Thoracic aorta (tissue), 2 donors: ENCODE measurements around the gene TMEM101. TPM values are rescaled to one million over a fixed set of nuclear protein-coding genes. Genes with fewer than 3 reads are reported as not detected.
"Not testable (repeated sequence)": the region's sequence is repeated elsewhere in the genome, so short reads cannot be mapped to it uniquely, and the experiment has no call there.

ENCODE experiments used
- ATAC-seq: fragments of 150-250 bp; one replicate; pipeline ENCODE4 v1.8.0; 2017; ENCODE audit warnings: low read depth; ENCODE audit not compliant: insufficient number of reproducible peaks, low FRiP score
- DNase-seq: peaks from one replicate; pipeline ENCODE4 v3.0.0-alpha.2; 2020; ENCODE audit warnings: low spot score
- H3K27ac ChIP-seq, 2 donors: fragments of 200-600 bp; sonication (generic); 1 replicate in 1 of 2; 2 replicates in 1 of 2; pipeline ENCODE4 v1.5.1; 2016; ENCODE audit warnings: mild to moderate bottlenecking in 2 of 2, moderate library complexity in 2 of 2
- H3K27me3 ChIP-seq: fragments of 200-600 bp; sonication (generic); replicated peaks from 2 replicates; pipeline ENCODE4 v1.6.0; 2016; ENCODE audit warnings: mild to moderate bottlenecking; ENCODE audit not compliant: insufficient read depth
- H3K36me3 ChIP-seq: fragments of 200-600 bp; sonication (generic); one replicate; pipeline ENCODE4 v1.5.1; 2016
- H3K4me1 ChIP-seq, 2 donors: fragments of 200-600 bp; sonication (generic); 1 replicate in 1 of 2; 2 replicates in 1 of 2; pipeline versions ENCODE4 v1.5.1 to v1.6.0; 2016; ENCODE audit warnings: low read depth in 2 of 2, mild to moderate bottlenecking in 1 of 2; ENCODE audit not compliant: control insufficient read depth in 1 of 2
- H3K4me3 ChIP-seq: fragments of 200-600 bp; sonication (generic); 2 replicates; pipeline ENCODE4 v1.5.1; 2016; ENCODE audit warnings: mild to moderate bottlenecking
- H3K9me3 ChIP-seq: fragments of 200-600 bp; sonication (generic); 2 replicates; pipeline ENCODE4 v1.5.1; 2016
- total RNA-seq, 2 donors: library from RNA; depleted of rRNA; stranded (reverse); fragments of >200 nt; gene quantifications; one replicate each; pipeline versions ENCODE4 v1.1.0 to v1.2.3, GENCODE V29; 2016
- TF ChIP-seq, protein P1 (sequence below): fragments of 200-600 bp; sonication (generic); IDR thresholded peaks from one replicate; pipeline ENCODE4 v1.5.1; 2019; ENCODE audit warnings: antibody characterized with exemption

Gene TMEM101
- total RNA-seq, 2 donors from 2014 or later, result 21.9 to 24.4 TPM

DNA sequence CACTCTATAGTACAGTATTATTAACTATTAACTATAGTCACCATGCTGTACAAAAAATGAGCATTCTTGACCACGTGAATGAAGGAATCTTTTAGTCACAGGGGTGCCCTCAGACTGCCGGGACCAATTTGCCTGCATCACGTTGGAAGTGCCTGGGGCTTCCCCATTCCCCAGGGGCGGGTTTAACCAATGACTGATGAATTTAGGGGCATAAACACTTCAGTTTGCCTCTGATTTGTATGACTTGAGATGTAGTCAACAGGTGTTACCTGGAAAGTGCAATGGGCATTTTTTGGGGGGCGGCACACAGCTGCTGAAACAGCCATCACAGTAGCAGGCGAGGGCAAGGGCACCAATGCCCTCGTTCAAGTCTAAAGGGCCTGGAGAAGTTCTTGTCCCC lies 52.3 kb downstream of the TMEM101 start:
- Histone ChIP-seq H3K4me3 (no peak overlapping the region), H3K36me3 (no peaks in the 10 kb centered on the region), H3K9me3 (no peaks in the 10 kb centered on the region), H3K27me3 (no peaks in the 10 kb centered on the region), H3K27ac (no peak overlapping the region), H3K4me1 (no peaks in the 10 kb centered on the region)
- ATAC-seq, result no peak
- DNase-seq, result no peak
- TF ChIP-seq, protein P1, sequence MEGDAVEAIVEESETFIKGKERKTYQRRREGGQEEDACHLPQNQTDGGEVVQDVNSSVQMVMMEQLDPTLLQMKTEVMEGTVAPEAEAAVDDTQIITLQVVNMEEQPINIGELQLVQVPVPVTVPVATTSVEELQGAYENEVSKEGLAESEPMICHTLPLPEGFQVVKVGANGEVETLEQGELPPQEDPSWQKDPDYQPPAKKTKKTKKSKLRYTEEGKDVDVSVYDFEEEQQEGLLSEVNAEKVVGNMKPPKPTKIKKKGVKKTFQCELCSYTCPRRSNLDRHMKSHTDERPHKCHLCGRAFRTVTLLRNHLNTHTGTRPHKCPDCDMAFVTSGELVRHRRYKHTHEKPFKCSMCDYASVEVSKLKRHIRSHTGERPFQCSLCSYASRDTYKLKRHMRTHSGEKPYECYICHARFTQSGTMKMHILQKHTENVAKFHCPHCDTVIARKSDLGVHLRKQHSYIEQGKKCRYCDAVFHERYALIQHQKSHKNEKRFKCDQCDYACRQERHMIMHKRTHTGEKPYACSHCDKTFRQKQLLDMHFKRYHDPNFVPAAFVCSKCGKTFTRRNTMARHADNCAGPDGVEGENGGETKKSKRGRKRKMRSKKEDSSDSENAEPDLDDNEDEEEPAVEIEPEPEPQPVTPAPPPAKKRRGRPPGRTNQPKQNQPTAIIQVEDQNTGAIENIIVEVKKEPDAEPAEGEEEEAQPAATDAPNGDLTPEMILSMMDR, result no peak

DNA sequence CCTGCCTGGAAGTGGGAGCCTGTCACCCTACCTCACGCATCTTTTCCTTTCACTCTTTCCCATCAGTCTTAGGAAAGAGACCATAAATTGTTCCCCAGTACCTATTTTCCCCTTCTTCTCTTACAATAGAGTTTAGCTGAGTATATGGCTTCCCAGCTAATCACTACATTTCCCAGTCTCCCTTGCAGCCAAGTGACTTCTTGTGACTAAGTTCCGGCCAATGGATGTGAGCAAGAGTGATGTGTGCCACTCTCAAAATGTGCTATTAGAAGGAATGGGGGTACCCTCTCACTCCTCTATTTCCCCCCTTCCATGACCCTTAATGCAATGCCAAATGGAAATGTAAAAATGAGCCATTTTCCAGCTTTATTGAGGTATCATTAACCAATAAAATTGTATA lies 52.8 kb downstream of the TMEM101 start:
- Histone ChIP-seq H3K4me1 (no peaks in the 10 kb centered on the region), H3K36me3 (no peaks in the 10 kb centered on the region), H3K27me3 (no peaks in the 10 kb centered on the region), H3K27ac (no peak overlapping the region), H3K9me3 (no peaks in the 10 kb centered on the region), H3K4me3 (no peak overlapping the region)
- TF ChIP-seq, protein P1, result no peak
- ATAC-seq, result no peak
- DNase-seq, result no peak

DNA sequence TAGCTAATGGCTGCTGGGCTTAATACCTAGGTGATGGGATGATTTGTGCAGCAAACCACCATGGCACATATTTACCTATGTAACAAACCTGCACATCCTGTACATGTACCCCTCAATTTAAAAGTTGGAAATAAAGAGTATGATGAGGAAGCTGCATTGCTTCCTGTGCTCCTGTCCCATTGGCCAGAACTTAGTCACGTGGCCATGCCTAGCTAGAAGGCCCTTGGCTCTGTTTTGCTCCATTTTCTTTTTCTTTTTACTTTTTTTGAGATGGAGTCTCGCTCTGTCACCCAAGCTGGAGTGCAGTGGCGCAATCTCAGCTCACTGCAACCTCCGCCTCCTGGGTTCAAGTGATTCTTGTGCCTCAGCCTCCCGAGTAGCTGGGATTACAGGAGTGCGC lies 53.5 kb downstream of the TMEM101 start:
- H3K36me3 ChIP-seq, H3K4me3 ChIP-seq, ATAC-seq, DNase-seq, H3K27me3 ChIP-seq, H3K9me3 ChIP-seq, H3K27ac ChIP-seq, H3K4me1 ChIP-seq: not testable (repeated sequence)

Other genes with a start within 250 kb of the TMEM101 start
- gene DUSP3, start 236.0 kb downstream of the TMEM101 start, total RNA-seq, result 100 to 1,000 TPM; 130 to 137 TPM
- gene CFAP97D1, start 234.5 kb downstream of the TMEM101 start, total RNA-seq, result not detected
- 10 to 100 TPM; 32.8 to 73.8 TPM for gene MPP3, start 181.8 kb downstream of the TMEM101 start, total RNA-seq
- gene CD300LG, start 167.8 kb downstream of the TMEM101 start, total RNA-seq, result 1 to 10 TPM in 1 of 2 donors, under 1 TPM in 1; 0.35 to 3.2 TPM
- gene MPP2, start 107.4 kb downstream of the TMEM101 start, total RNA-seq, result 10 to 100 TPM; 10.7 to 15.0 TPM
- not detected for gene PPY, start 72.5 kb downstream of the TMEM101 start, total RNA-seq
- gene PYY, start 61.0 kb downstream of the TMEM101 start, total RNA-seq, result not detected
- gene NAGS, start 10.3 kb downstream of the TMEM101 start, total RNA-seq, result under 1 TPM in 1 of 2 donors, not detected in 1; 0.92 TPM
- gene LSM12, start 51.7 kb upstream of the TMEM101 start, total RNA-seq, result 10 to 100 TPM; 24.9 to 30.8 TPM
- 10 to 100 TPM; 26.4 to 54.6 TPM for gene G6PC3, start 55.8 kb upstream of the TMEM101 start, total RNA-seq
- gene HDAC5, start 108.7 kb upstream of the TMEM101 start, total RNA-seq, result 100 to 1,000 TPM in 1 of 2 donors, 10 to 100 TPM in 1; 76.9 to 115 TPM
- gene HROB, start 127.0 kb upstream of the TMEM101 start, total RNA-seq, result 1 to 10 TPM in 1 of 2 donors, under 1 TPM in 1; 0.85 to 2.6 TPM
- 1 to 10 TPM; 2.3 to 3.9 TPM for gene ASB16, start 155.7 kb upstream of the TMEM101 start, total RNA-seq
- gene TMUB2, start 172.0 kb upstream of the TMEM101 start, total RNA-seq, result 10 to 100 TPM; 20.4 to 42.8 TPM
- 10 to 100 TPM; 46.5 to 55.8 TPM for gene ATXN7L3, start 184.9 kb upstream of the TMEM101 start, total RNA-seq
- 10 to 100 TPM; 48.2 to 55.4 TPM for gene UBTF, start 204.7 kb upstream of the TMEM101 start, total RNA-seq